ENCODE data around the gene VAC14.

The VAC14 gene

GRCh38 chr16:70689035-70689969 is 111.7 kb downstream of the VAC14 start:
- no peak for DNase-seq

- DNase-seq: no peak
Measured at GRCh38 chr16:70688246-70688742, 112.7 kb downstream of the VAC14 start.

GRCh38 chr16:70687671-70688245 is 113.2 kb downstream of the VAC14 start:
- no peak for DNase-seq

GRCh38 chr16:70687102-70687511 is 113.9 kb downstream of the VAC14 start:
- no peak for DNase-seq

GRCh38 chr16:70686376-70687101 is 114.4 kb downstream of the VAC14 start:
- no peak for DNase-seq

GRCh38 chr16:70685938-70686375 is 115.0 kb downstream of the VAC14 start, which contains the start of gene MTSS2:
MTSS2 (minus strand) TSS chr16:70686053; CDS start chr16:70685791, 262 bp downstream.
- DNase-seq: peak in 1 of 2 donors; percentile 25

- no peak for DNase-seq
Measured at GRCh38 chr16:70685061-70685937, 115.7 kb downstream of the VAC14 start.

- no peak for DNase-seq
Measured at GRCh38 chr16:70684146-70685060, 116.6 kb downstream of the VAC14 start.

GRCh38 chr16:70683146-70683944 is 117.6 kb downstream of the VAC14 start:
- no peak for DNase-seq

GRCh38 chr16:70682239-70683145 is 118.5 kb downstream of the VAC14 start:
- DNase-seq: no peak

GRCh38 chr16:70681382-70682238 is 119.3 kb downstream of the VAC14 start:
- no peak for DNase-seq

- no peak for DNase-seq
Measured at GRCh38 chr16:70680495-70681381, 120.2 kb downstream of the VAC14 start.

- DNase-seq: no peak
Measured at GRCh38 chr16:70679671-70680494, 121.1 kb downstream of the VAC14 start.

GRCh38 chr16:70678898-70679670 is 121.9 kb downstream of the VAC14 start:
- DNase-seq: no peak
